Right lobe of liver (tissue), 6 donors: Measurements from ENCODE around the gene PDZD7. TPM values are rescaled to one million over a fixed set of nuclear protein-coding genes. Genes with fewer than 3 reads are reported as not detected.

Experiments
- ATAC-seq, 4 donors: fragments of 200-7000 bp; cut with Tn5 transposase; one replicate each; pipeline ENCODE4 v1.9.1; 2020; ENCODE audit warnings: mild to moderate bottlenecking in 4 of 4, moderate library complexity in 4 of 4
- DNase-seq, 3 donors: peaks; one replicate each; pipeline ENCODE4 v3.0.0-alpha.2; 2020
- H3K27ac ChIP-seq, 3 donors: fragments of 200-600 bp; one replicate each; pipeline ENCODE4 v1.8.0; 2022
- H3K27me3 ChIP-seq, 2 donors: fragments of 200-600 bp; one replicate each; pipeline ENCODE4 v1.8.0; 2022
- H3K36me3 ChIP-seq, 4 donors: fragments of 200-600 bp; sonication (generic) in 1 of 4; one replicate each; pipeline versions ENCODE4 v1.5.1 to v1.8.0; 2017 to 2022; ENCODE audit warnings: control low read depth in 1 of 4
- H3K4me1 ChIP-seq, 4 donors: fragments of 200-600 bp; sonication (generic) in 1 of 4; one replicate each; pipeline versions ENCODE4 v1.5.1 to v1.8.0; 2017 to 2022; ENCODE audit warnings: control low read depth in 1 of 4
- H3K4me3 ChIP-seq, 3 donors: fragments of 200-600 bp; one replicate each; pipeline ENCODE4 v1.8.0; 2022
- H3K9me3 ChIP-seq, 4 donors: fragments of 200-600 bp; sonication (generic) in 1 of 4; one replicate each; pipeline versions ENCODE4 v1.5.1 to v1.8.0; 2017 to 2022; ENCODE audit warnings: control low read depth in 1 of 4
- CTCF ChIP-seq, 4 donors: fragments of 200-600 bp in 3 of 4; fragments of 450-650 bp in 1 of 4; IDR thresholded peaks; one replicate each; pipeline versions ENCODE4 v1.5.1 to v1.8.0; 2016 to 2022; ENCODE audit warnings: antibody characterized with exemption in 4 of 4, mild to moderate bottlenecking in 2 of 4
- POLR2A ChIP-seq: fragments of 450-650 bp; IDR thresholded peaks from one replicate; pipeline ENCODE4 v1.6.1; 2017; ENCODE audit warnings: antibody characterized with exemption, mild to moderate bottlenecking
- WGBS: methylation state at CpG from one replicate; pipeline ENCODE4 v1.1.6; 2018; ENCODE audit warnings: low coverage, low lambda C conversion rate; ENCODE audit not compliant: insufficient coverage; ENCODE audit errors: missing lambda C conversion rate; 5-methylcytosine and 5-hydroxymethylcytosine counted together
- intact Hi-C, 2 donors: fragments of 100-400 bp; cut with DNase I; formaldehyde crosslinking; loops; one replicate each; pipeline versions ENCODE4 v1.11.2 to v1.14.1; 2022
- total RNA-seq, 6 experiments: library from RNA; depleted of rRNA in 2 of 6; stranded (reverse); fragments of >200 nt in 2 of 6; fragmentation: NEBNext Ultra II Directional in 3 of 6; extraction: Animal tissue kit (Norgen Biotek cat#: 25700) in 3 of 6; gene quantifications; one replicate each; pipeline versions ENCODE4 v1.1.0 to v1.2.4, GENCODE V29; 2016 to 2023
- donor health status: DM: no; HTN: yes; CAD: no.
- donor health status: DM: no; HTN: no; CAD: no.
- donor health status: DM: no; HTN: no; CAD: no.
- donor health status: DM: no; HTN: yes; CAD: no.
- donor health status: DM: no; HTN: yes; CAD: no.

Gene PDZD7
- total RNA-seq, 6 experiments from 2014 or later, result 0.15 to 0.50 (median 0.20) TPM; not detected in 1

GRCh38 chr10:101013365-101013825 is 17.5 kb downstream of the PDZD7 start:
- intact Hi-C loops, result no loop called here
- Histone ChIP-seq H3K4me1 (peaks cover 0 to 5% (median 2%) of the 10 kb centered on the region in 4 donors), H3K36me3 (no peaks in the 10 kb centered on the region), H3K4me3 (no peak overlapping the region), H3K27ac (no peak overlapping the region), H3K9me3 (no peaks in the 10 kb centered on the region), H3K27me3 (no peaks in the 10 kb centered on the region)
- 25% methylated on average over 6 of the region's 9 CpGs for WGBS
- no peak for TF ChIP-seq POLR2A
- no peak for TF ChIP-seq CTCF (IDR thresholded peaks at IDR 0.05)
- DNase-seq, result no peak
- no peak for ATAC-seq

DNA sequence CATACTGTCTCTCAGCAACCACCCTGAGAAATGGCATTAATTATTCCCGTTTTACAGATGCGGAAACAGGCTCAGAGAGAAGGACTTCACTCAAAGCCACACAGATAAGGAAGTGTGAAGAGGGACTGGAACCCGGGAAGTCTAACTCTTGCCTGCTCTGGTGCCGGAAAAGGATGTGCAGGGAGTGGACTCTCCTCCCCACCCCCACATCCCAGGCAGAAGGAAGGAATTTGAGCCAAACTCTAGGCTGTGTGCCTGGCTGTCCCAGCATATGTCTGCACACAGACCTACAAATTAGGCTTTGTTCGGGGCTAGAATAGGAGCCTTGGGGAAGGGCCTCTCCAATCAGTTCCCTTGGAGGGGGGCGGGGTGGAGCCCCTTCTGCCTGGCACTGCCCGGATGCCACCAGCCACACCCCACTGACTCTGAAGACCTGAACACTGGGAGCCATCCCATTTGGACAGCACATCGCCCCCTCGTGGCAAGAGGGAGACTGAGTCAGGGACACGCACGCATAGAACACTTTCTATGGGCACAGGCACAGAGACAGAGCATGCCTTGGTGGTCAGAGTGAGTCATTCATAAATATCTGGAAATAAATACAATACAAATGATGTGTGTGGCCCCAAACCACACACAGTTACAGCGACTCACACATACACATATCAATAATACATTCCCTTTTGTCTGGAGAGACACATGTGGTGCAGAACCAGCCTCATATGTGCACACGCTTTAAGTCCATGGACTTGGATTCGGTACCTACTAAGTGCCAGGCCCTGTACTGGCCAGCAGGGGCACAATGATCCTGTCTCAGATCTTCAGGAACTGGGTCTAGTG is 18.2 kb downstream of the PDZD7 start:
- Histone ChIP-seq H3K4me3 (no peak overlapping the region), H3K27me3 (no peaks in the 10 kb centered on the region), H3K27ac (no peak overlapping the region), H3K9me3 (no peaks in the 10 kb centered on the region), H3K36me3 (no peaks in the 10 kb centered on the region), H3K4me1 (peaks cover 0 to 5% (median 2%) of the 10 kb centered on the region in 4 donors)
- 17% methylated on average over 12 of the region's 14 CpGs for WGBS
- DNase-seq (peak; percentile 83 to 85 (median 83)), ATAC-seq (peak; percentile 87 to 90 (median 90))
- intact Hi-C loops, result no loop called here
- peak; percentile 84 to 90 (median 88) for TF ChIP-seq CTCF (IDR thresholded peaks at IDR 0.05)
- TF ChIP-seq POLR2A, result no peak

DNA sequence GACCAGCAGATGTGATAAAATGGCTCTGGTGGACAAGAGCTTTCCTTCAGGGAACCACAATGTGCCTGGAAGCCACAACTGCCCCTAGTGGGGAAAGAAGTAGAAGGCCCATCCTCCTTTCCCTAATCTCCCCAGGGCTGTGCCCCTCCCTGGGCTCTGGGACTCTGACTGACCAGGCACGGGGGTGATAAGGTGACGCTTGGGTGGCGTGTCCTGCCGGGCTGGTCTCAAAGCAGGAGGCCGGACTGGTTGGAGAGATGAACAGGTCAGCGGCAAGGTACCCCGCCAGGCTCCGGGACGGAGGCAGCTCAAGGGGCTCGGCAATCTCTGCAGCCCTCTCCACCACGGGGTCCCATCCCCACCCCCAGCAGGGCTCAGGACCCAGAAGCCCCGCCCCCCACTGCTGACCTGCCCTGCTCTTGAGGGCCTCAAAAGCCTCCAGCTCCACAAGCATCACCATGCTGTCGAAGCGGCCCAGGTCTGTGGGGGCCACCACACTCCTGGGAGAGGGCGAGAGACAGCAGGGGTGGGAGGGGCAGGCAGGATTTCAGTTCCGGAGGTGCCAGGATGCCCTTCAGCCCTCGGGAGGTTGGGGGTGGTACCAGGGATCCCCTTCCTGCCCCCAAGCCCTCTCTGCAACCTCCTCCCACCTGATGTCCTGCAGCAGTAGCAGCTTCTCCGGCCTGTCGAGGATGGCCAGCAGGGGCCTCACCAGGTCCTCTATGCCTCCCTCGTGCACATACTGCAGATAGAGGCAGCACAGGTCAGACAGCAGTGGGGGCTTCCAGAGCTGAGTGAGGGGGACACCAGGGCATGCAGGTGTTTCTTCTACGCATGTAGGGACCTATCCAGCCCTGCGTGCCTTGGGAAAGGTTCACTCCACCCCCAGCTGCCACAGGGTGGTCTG is 19.2 kb downstream of the PDZD7 start:
- Histone ChIP-seq H3K27me3 (no peaks in the 10 kb centered on the region), H3K4me3 (no peak overlapping the region), H3K36me3 (no peaks in the 10 kb centered on the region), H3K27ac (no peak overlapping the region), H3K9me3 (no peaks in the 10 kb centered on the region), H3K4me1 (peaks cover 0 to 5% (median 2%) of the 10 kb centered on the region in 4 donors)
- DNase-seq (no peak), ATAC-seq (no peak)
- WGBS, result no CpG with 5 or more reads among the region's 22 CpGs
- intact Hi-C loops, result no loop called here
- TF ChIP-seq POLR2A (no peak), CTCF (IDR thresholded peaks at IDR 0.05) (peak in 1 of 4 donors; percentile 10)

- DNase-seq (no peak), ATAC-seq (no peak)
- H3K27me3 ChIP-seq, result no peaks in the 10 kb centered on the region
- H3K36me3 ChIP-seq, result no peaks in the 10 kb centered on the region
- TF ChIP-seq CTCF (IDR thresholded peaks at IDR 0.05) (no peak), POLR2A (no peak)
- no peaks in the 10 kb centered on the region for H3K9me3 ChIP-seq
- H3K4me1 ChIP-seq, result peaks cover 0 to 5% (median 2%) of the 10 kb centered on the region in 4 donors
- no peak overlapping the region for H3K27ac ChIP-seq
- WGBS, result 50% methylated on average over 1 of the region's 22 CpGs
- intact Hi-C loops, result no loop called here
- no peak overlapping the region for H3K4me3 ChIP-seq
Observed at GRCh38 chr10:101010329-101010728, 20.6 kb downstream of the PDZD7 start.
